Panc1 (cell line): ENCODE results near the gene TUBA3E. TPM values are rescaled to one million over a fixed set of nuclear protein-coding genes. Genes with fewer than 3 reads are reported as not detected.
"Not testable (repeated sequence)": the region's sequence is repeated elsewhere in the genome, so short reads cannot be mapped to it uniquely, and the experiment has no call there.

Experiments
- ATAC-seq: fragments of 200-7000 bp; cut with Tn5 transposase; 2 replicates; pipeline ENCODE4 v1.9.1; 2020; ENCODE audit warnings: mild to moderate bottlenecking, moderate library complexity
- BruUV-seq: library from RNA; stranded (reverse); fragments of 400-500 nt; replicated peaks from 2 replicates; lab custom pipeline; 2021; lab: Mats Ljungman, UMichigan
- CTCF ChIA-PET: fragments of 300-600 bp; sonication (Branson Sonifier 250); formaldehyde crosslinking; loops from one replicate; lab custom pipeline; 2022; ENCODE audit warnings: antibody characterized with exemption; lab: Charles Lee
- POLR2A ChIA-PET: fragments of 300-600 bp; sonication (Branson Sonifier 250); formaldehyde crosslinking; loops from one replicate; lab custom pipeline; 2022; ENCODE audit warnings: antibody characterized with exemption; lab: Charles Lee
- DNase-seq: peaks from one replicate; pipeline ENCODE4 v3.0.0-alpha.2; 2010; ENCODE audit warnings: low read depth, low spot score
- H3K27ac ChIP-seq: 2 replicates; pipeline ENCODE4 v1.5.1; 2011; ENCODE audit warnings: mild to moderate bottlenecking, low read length, inconsistent platforms
- H3K27me3 ChIP-seq: fragments of 200-500 bp; sonication (Bioruptor generic); 2 replicates; pipeline ENCODE4 v1.6.0; 2014; ENCODE audit warnings: low read length, inconsistent platforms; ENCODE audit not compliant: control insufficient read depth, insufficient read depth
- H3K36me3 ChIP-seq: fragments of 200-500 bp; sonication (Bioruptor generic); 2 replicates; pipeline ENCODE4 v1.5.1; 2014; ENCODE audit warnings: inconsistent platforms, mild to moderate bottlenecking, low read length, moderate library complexity; ENCODE audit not compliant: control insufficient read depth, insufficient read depth
- H3K4me1 ChIP-seq: 2 replicates; pipeline ENCODE4 v1.5.1; 2011; ENCODE audit warnings: inconsistent platforms, mild to moderate bottlenecking, low read length, moderate library complexity; ENCODE audit not compliant: control insufficient read depth, insufficient read depth
- H3K4me3 ChIP-seq, 2 experiments: 2 replicates each; pipeline ENCODE4 v1.5.1; 2011 to 2012; ENCODE audit warnings: low read depth in 2 of 2, low read length in 2 of 2, mild to moderate bottlenecking in 2 of 2, inconsistent platforms in 1 of 2, moderate library complexity in 1 of 2
- H3K9me3 ChIP-seq: fragments of 200-500 bp; sonication (Bioruptor generic); 2 replicates; pipeline ENCODE4 v1.5.1; 2014; ENCODE audit warnings: low read depth, mild to moderate bottlenecking, inconsistent platforms, low read length, moderate library complexity; ENCODE audit not compliant: control insufficient read depth, insufficient read depth
- POLR2AphosphoS5 ChIP-seq: IDR thresholded peaks from 2 replicates; pipeline ENCODE4 v1.6.1; 2012; ENCODE audit warnings: mild to moderate bottlenecking, low read depth, low read length, moderate library complexity
- SIN3A ChIP-seq: IDR thresholded peaks from 2 replicates; pipeline ENCODE4 v1.6.1; 2012; ENCODE audit warnings: low read depth, mild to moderate bottlenecking, low read length, moderate library complexity, borderline replicate concordance; ENCODE audit not compliant: insufficient read depth
- TCF7L2 ChIP-seq: IDR thresholded peaks from 2 replicates; pipeline ENCODE4 v1.6.1; 2011; ENCODE audit warnings: mild to moderate bottlenecking, low read depth, low read length, inconsistent platforms
- in situ Hi-C: cut with HindIII; loops from 2 replicates; pipeline ENCODE4 v1.10.0; 2016; ENCODE audit warnings: low sequenced_read_pairs, low pct_unique_long_range_greater_than_20kb
- intact Hi-C: fragments of 100-400 bp; cut with micrococcal nuclease; formaldehyde crosslinking; loops from one replicate; pipeline ENCODE4 v1.10.0; 2022; ENCODE audit not compliant: unreplicated experiment
- total RNA-seq: library from RNA; stranded (reverse); gene quantifications from one replicate; pipeline ENCODE4 v1.2.1, GENCODE V29; 2021; ENCODE audit not compliant: unreplicated experiment
- TF ChIP-seq, protein P1 (sequence below), 2 experiments: IDR thresholded peaks; 2 replicates each; pipeline ENCODE4 v1.6.1; 2011 to 2012; ENCODE audit warnings: low read depth in 2 of 2, control low read depth in 1 of 2, low read length in 1 of 2, mild to moderate bottlenecking in 1 of 2, moderate library complexity in 1 of 2; ENCODE audit not compliant: insufficient read depth in 1 of 2
- TF ChIP-seq, protein P2 (sequence below): fragments of 450-650 bp; IDR thresholded peaks from 2 replicates; pipeline ENCODE4 v1.5.1; 2017; ENCODE audit warnings: mild to moderate bottlenecking

TUBA3E gene
- total RNA-seq, 1 experiment from 2014 or later: not detected

GRCh38 chr2:130154773-130155765 is 43.2 kb downstream of the TUBA3E start:
- BruUV-seq: no TSS peak
- H3K36me3 ChIP-seq: no peaks in the 10 kb centered on the region
- intact Hi-C loops (loop anchor here (10.0 kb wide), 1 partner anchor 180 kb away; no protein-coding TSS in a partner anchor), in situ Hi-C loops (no loop called here)
- ChIA-PET POLR2A (no interaction called here), CTCF (no interaction called here)
- no peak for DNase-seq
- TF ChIP-seq, protein P1, sequence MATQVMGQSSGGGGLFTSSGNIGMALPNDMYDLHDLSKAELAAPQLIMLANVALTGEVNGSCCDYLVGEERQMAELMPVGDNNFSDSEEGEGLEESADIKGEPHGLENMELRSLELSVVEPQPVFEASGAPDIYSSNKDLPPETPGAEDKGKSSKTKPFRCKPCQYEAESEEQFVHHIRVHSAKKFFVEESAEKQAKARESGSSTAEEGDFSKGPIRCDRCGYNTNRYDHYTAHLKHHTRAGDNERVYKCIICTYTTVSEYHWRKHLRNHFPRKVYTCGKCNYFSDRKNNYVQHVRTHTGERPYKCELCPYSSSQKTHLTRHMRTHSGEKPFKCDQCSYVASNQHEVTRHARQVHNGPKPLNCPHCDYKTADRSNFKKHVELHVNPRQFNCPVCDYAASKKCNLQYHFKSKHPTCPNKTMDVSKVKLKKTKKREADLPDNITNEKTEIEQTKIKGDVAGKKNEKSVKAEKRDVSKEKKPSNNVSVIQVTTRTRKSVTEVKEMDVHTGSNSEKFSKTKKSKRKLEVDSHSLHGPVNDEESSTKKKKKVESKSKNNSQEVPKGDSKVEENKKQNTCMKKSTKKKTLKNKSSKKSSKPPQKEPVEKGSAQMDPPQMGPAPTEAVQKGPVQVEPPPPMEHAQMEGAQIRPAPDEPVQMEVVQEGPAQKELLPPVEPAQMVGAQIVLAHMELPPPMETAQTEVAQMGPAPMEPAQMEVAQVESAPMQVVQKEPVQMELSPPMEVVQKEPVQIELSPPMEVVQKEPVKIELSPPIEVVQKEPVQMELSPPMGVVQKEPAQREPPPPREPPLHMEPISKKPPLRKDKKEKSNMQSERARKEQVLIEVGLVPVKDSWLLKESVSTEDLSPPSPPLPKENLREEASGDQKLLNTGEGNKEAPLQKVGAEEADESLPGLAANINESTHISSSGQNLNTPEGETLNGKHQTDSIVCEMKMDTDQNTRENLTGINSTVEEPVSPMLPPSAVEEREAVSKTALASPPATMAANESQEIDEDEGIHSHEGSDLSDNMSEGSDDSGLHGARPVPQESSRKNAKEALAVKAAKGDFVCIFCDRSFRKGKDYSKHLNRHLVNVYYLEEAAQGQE (IDR thresholded peaks at IDR 0.05; ENCODE audit: insufficient read depth in 1 of 2, low read depth in 2 of 2, low read length in 1 of 2): no peak
- no peak for TF ChIP-seq POLR2AphosphoS5
- no peak for TF ChIP-seq SIN3A
- TF ChIP-seq, protein P2, sequence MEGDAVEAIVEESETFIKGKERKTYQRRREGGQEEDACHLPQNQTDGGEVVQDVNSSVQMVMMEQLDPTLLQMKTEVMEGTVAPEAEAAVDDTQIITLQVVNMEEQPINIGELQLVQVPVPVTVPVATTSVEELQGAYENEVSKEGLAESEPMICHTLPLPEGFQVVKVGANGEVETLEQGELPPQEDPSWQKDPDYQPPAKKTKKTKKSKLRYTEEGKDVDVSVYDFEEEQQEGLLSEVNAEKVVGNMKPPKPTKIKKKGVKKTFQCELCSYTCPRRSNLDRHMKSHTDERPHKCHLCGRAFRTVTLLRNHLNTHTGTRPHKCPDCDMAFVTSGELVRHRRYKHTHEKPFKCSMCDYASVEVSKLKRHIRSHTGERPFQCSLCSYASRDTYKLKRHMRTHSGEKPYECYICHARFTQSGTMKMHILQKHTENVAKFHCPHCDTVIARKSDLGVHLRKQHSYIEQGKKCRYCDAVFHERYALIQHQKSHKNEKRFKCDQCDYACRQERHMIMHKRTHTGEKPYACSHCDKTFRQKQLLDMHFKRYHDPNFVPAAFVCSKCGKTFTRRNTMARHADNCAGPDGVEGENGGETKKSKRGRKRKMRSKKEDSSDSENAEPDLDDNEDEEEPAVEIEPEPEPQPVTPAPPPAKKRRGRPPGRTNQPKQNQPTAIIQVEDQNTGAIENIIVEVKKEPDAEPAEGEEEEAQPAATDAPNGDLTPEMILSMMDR: no peak
- TF ChIP-seq TCF7L2: no peak
- H3K4me1 ChIP-seq: no peaks in the 10 kb centered on the region
- H3K27ac ChIP-seq: no peak overlapping the region
- H3K27me3 ChIP-seq: no peaks in the 10 kb centered on the region
- H3K4me3 ChIP-seq: no peak overlapping the region
- no peaks in the 10 kb centered on the region for H3K9me3 ChIP-seq
- ATAC-seq: no peak

DNA sequence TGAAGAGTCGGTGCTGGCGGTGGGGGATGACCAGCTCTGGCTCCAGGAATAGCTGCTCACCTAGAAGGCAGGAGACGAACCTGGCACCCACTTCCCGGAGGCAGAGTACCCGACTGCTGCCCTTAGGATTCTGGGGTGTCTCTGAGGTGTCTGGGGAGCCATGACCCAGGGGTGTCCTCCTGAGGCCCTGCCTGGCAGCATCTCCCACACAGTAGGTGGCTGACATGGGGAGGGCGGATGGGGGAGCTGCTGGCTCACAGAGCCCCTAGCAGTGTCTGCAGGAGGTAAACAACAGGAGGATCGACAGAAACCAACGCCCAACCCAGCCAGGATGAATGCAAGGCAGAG is 43.8 kb downstream of the TUBA3E start:
- H3K9me3 ChIP-seq, H3K4me3 ChIP-seq, H3K4me1 ChIP-seq, H3K27me3 ChIP-seq, H3K36me3 ChIP-seq, BruUV-seq, in situ Hi-C loops, ATAC-seq, H3K27ac ChIP-seq, POLR2A ChIA-PET, DNase-seq, CTCF ChIA-PET: not testable (repeated sequence)
- intact Hi-C loops: loop anchor here (10.0 kb wide), 1 partner anchor 180 kb away; no protein-coding TSS in a partner anchor

GRCh38 chr2:130153721-130154422 is 44.4 kb downstream of the TUBA3E start:
- intact Hi-C loops: loop anchor here (10.0 kb wide), 1 partner anchor 181 kb away; no protein-coding TSS in a partner anchor

More at GRCh38 chr2:130153721-130154422, 44.4 kb downstream of the TUBA3E start:
- BruUV-seq, H3K36me3 ChIP-seq, H3K27me3 ChIP-seq, DNase-seq, POLR2A ChIA-PET, H3K9me3 ChIP-seq, H3K4me1 ChIP-seq, H3K4me3 ChIP-seq, ATAC-seq, H3K27ac ChIP-seq, in situ Hi-C loops: not testable (repeated sequence)
- CTCF ChIA-PET: interaction anchor here (0.6 kb wide), 1 partner anchor 151 kb away, joined by 3 read pairs; no protein-coding TSS in a partner anchor
